IMR-90 (cell line): ENCODE results near the gene MCF2L2. TPM values are rescaled to one million over a fixed set of nuclear protein-coding genes. Genes with fewer than 3 reads are reported as not detected.
"Not testable (repeated sequence)": the region's sequence is repeated elsewhere in the genome, so short reads cannot be mapped to it uniquely, and the experiment has no call there.

ENCODE experiments used
- ATAC-seq: fragments of 200-7000 bp; cut with Tn5 transposase; 2 replicates; pipeline ENCODE4 v1.9.1; 2020; ENCODE audit warnings: low read depth, mild to moderate bottlenecking, moderate library complexity
- BruUV-seq: library from RNA; stranded (reverse); fragments of 400-500 nt; replicated peaks from 2 replicates; lab custom pipeline; 2021; lab: Mats Ljungman, UMichigan
- CTCF ChIA-PET: fragments of 300-600 bp; formaldehyde crosslinking; extraction: SDS; loops from one replicate; lab custom pipeline; 2021; ENCODE audit warnings: antibody characterized with exemption; lab: Yijun Ruan, JAX
- POLR2A ChIA-PET: fragments of 300-600 bp; sonication (Branson Sonifier 250); formaldehyde crosslinking; loops from one replicate; lab custom pipeline; 2022; ENCODE audit warnings: antibody characterized with exemption; ENCODE audit not compliant: unreplicated experiment; lab: Charles Lee
- DNase-seq: peaks from one replicate; pipeline ENCODE4 v3.0.0; 2013
- H2AFZ ChIP-seq: replicated peaks from 2 replicates; pipeline ENCODE3; 2013; ENCODE audit warnings: low read length, mild to moderate bottlenecking; ENCODE audit not compliant: poor library complexity
- H2AK5ac ChIP-seq: 2 replicates; pipeline ENCODE4 v1.6.1; 2013; ENCODE audit warnings: low read depth, low read length, inconsistent platforms
- H2AK9ac ChIP-seq: replicated peaks from 2 replicates; pipeline ENCODE3; 2013; ENCODE audit warnings: mild to moderate bottlenecking, low read depth, low read length, moderate library complexity; ENCODE audit not compliant: poor library complexity
- H2BK120ac ChIP-seq: 2 replicates; pipeline ENCODE4 v1.6.1; 2013; ENCODE audit warnings: low read depth, low read length, inconsistent platforms
- H2BK15ac ChIP-seq: 3 replicates; pipeline ENCODE4 v1.6.1; 2013; ENCODE audit warnings: low read depth, low read length, inconsistent platforms
- H2BK20ac ChIP-seq: 2 replicates; pipeline ENCODE4 v1.6.1; 2013; ENCODE audit warnings: low read depth, mild to moderate bottlenecking, inconsistent platforms, low read length, moderate library complexity
- H2BK5ac ChIP-seq: 2 replicates; pipeline ENCODE4 v1.6.1; 2013; ENCODE audit warnings: mild to moderate bottlenecking, low read depth, low read length, inconsistent platforms; ENCODE audit not compliant: poor library complexity, severe bottlenecking
- H3K14ac ChIP-seq: replicated peaks from 2 replicates; pipeline ENCODE4 v1.6.1; 2013; ENCODE audit warnings: low read depth, low read length, inconsistent platforms
- H3K18ac ChIP-seq: 2 replicates; pipeline ENCODE4 v1.6.1; 2013; ENCODE audit warnings: low read depth, low read length, control low read depth
- H3K23ac ChIP-seq: 2 replicates; pipeline ENCODE4 v1.6.1; 2013; ENCODE audit warnings: low read depth, low read length, inconsistent platforms
- H3K27ac ChIP-seq: 2 replicates; pipeline ENCODE4 v1.5.1; 2013; ENCODE audit warnings: mild to moderate bottlenecking, control low read depth, low read length; ENCODE audit not compliant: insufficient read depth
- H3K27me3 ChIP-seq: 2 replicates; pipeline ENCODE4 v1.6.1; 2013; ENCODE audit warnings: low read length; ENCODE audit not compliant: control insufficient read depth, insufficient read depth
- H3K36me3 ChIP-seq: 2 replicates; pipeline ENCODE4 v1.6.1; 2013; ENCODE audit warnings: low read length, mixed read lengths; ENCODE audit not compliant: control insufficient read depth, insufficient read depth
- H3K4ac ChIP-seq: 2 replicates; pipeline ENCODE4 v1.6.1; 2013; ENCODE audit warnings: low read depth, low read length, inconsistent platforms
- H3K4me1 ChIP-seq: 2 replicates; pipeline ENCODE4 v1.6.1; 2013; ENCODE audit warnings: low read length, mixed read lengths; ENCODE audit not compliant: control insufficient read depth, insufficient read depth
- H3K4me2 ChIP-seq: 2 replicates; pipeline ENCODE4 v1.6.1; 2013; ENCODE audit warnings: low read depth, mild to moderate bottlenecking, control low read depth, low read length, moderate library complexity
- H3K4me3 ChIP-seq: 2 replicates; pipeline ENCODE4 v1.5.1; 2013; ENCODE audit warnings: low read depth, mild to moderate bottlenecking, control low read depth, low read length, moderate library complexity; ENCODE audit not compliant: insufficient read depth
- H3K56ac ChIP-seq: 2 replicates; pipeline ENCODE4 v1.6.1; 2013; ENCODE audit warnings: low read length, inconsistent platforms; ENCODE audit not compliant: insufficient read depth; ENCODE audit errors: extremely low read depth
- H3K79me1 ChIP-seq, 2 experiments: 2 replicates each; pipeline ENCODE4 v1.6.1; 2013; ENCODE audit warnings: low read length in 2 of 2, inconsistent platforms in 1 of 2, low read depth in 1 of 2
- H3K9ac ChIP-seq: 2 replicates; pipeline ENCODE4 v1.6.1; 2013; ENCODE audit warnings: low read depth, low read length, control low read depth
- H3K9me1 ChIP-seq: 2 replicates; pipeline ENCODE4 v1.6.1; 2013; ENCODE audit warnings: low read length, inconsistent platforms; ENCODE audit not compliant: insufficient read depth
- H3K9me3 ChIP-seq: 2 replicates; pipeline ENCODE4 v1.6.1; 2013; ENCODE audit warnings: low read length; ENCODE audit not compliant: control insufficient read depth, insufficient read depth
- H4K20me1 ChIP-seq: 2 replicates; pipeline ENCODE4 v1.6.1; 2013; ENCODE audit warnings: low read length, inconsistent platforms; ENCODE audit not compliant: insufficient read depth
- H4K5ac ChIP-seq: 2 replicates; pipeline ENCODE4 v1.6.1; 2013; ENCODE audit warnings: mild to moderate bottlenecking, low read depth, low read length, control low read depth
- H4K8ac ChIP-seq, 2 experiments: 2 replicates each; pipeline ENCODE4 v1.6.1; 2013; ENCODE audit warnings: low read depth in 2 of 2, low read length in 2 of 2, control low read depth in 1 of 2, inconsistent platforms in 1 of 2
- H4K91ac ChIP-seq: 2 replicates; pipeline ENCODE4 v1.6.1; 2013; ENCODE audit warnings: low read depth, low read length, inconsistent platforms; ENCODE audit not compliant: insufficient read depth
- FOS ChIP-seq: fragments of 150-350 bp; IDR thresholded peaks from 2 replicates; pipeline ENCODE4 v1.6.1; 2016; ENCODE audit warnings: low read depth, low read length
- WGBS, 2 experiments: methylation state at CpG; one replicate each; pipeline versions ENCODE4 v1.1.5 to v1.1.7; 2013; ENCODE audit warnings: missing lambda C conversion rate in 2 of 2; ENCODE audit not compliant: insufficient read length in 1 of 2; ENCODE audit errors: extremely low coverage in 2 of 2; 5-methylcytosine and 5-hydroxymethylcytosine counted together
- dilution Hi-C: fragments of 300-500 bp; cut with HindIII; formaldehyde crosslinking; loops from one replicate; pipeline ENCODE4 v1.14.3; 2018; ENCODE audit warnings: low sequenced_read_pairs; ENCODE audit not compliant: unreplicated experiment
- in situ Hi-C: fragments of 300-500 bp; cut with MboI; formaldehyde crosslinking; loops from 3 replicates; pipeline ENCODE4 v1.14.3; 2019; ENCODE audit warnings: low sequenced_read_pairs, inconsistent platforms, mixed read lengths
- intact Hi-C: fragments of 100-400 bp; cut with micrococcal nuclease; formaldehyde crosslinking; loops from 2 replicates; pipeline ENCODE4 v1.10.0; 2022
- polyA plus RNA-seq, 3 experiments: library from polyadenylated mRNA; depleted of rRNA; stranded (reverse); fragments of >200 nt; gene quantifications; 2 replicates each; pipeline ENCODE4 v1.2.3, GENCODE V29; 2012; ENCODE audit warnings: low replicate concordance in 1 of 3
- total RNA-seq: library from RNA; depleted of rRNA; stranded (reverse); fragments of >200 nt; gene quantifications from 2 replicates; pipeline ENCODE4 v1.2.3, GENCODE V29; 2012

Gene MCF2L2
- total and polyA plus RNA-seq, 2 of the 4 experiments (the other 2 are of a cell fraction), result under 0.01 TPM; not detected in 1

- dilution Hi-C loops (no loop called here), intact Hi-C loops (no loop called here), in situ Hi-C loops (no loop called here)
- ChIA-PET POLR2A (no interaction called here), CTCF (no interaction called here)
- no peak for TF ChIP-seq FOS
- Histone ChIP-seq H3K27ac (no peak overlapping the region), H2BK15ac (no peak overlapping the region), H2BK5ac (no peak overlapping the region), H3K4me2 (no peak overlapping the region), H4K5ac (no peak overlapping the region), H3K36me3 (no peaks in the 10 kb centered on the region), H2AK9ac (no peak overlapping the region), H3K4me1 (no peaks in the 10 kb centered on the region), H3K4me3 (no peak overlapping the region), H3K79me1 (no peaks in the 10 kb centered on the region), H3K9ac (no peak overlapping the region), H4K20me1 (no peaks in the 10 kb centered on the region), H2AFZ (no peak overlapping the region), H3K27me3 (peaks cover 38% of the 10 kb centered on the region), H3K18ac (no peak overlapping the region), H4K8ac (no peak overlapping the region), H3K23ac (no peak overlapping the region), H3K9me1 (no peaks in the 10 kb centered on the region), H3K9me3 (no peaks in the 10 kb centered on the region), H2AK5ac (no peak overlapping the region), H3K14ac (no peak overlapping the region), H3K56ac (peak overlapping the region; percentile 30; the same call in 1 of the 2 replicates), H3K4ac (no peak overlapping the region), H2BK120ac (no peak overlapping the region), H2BK20ac (no peak overlapping the region), H4K91ac (no peak overlapping the region)
- no TSS peak for BruUV-seq
- DNase-seq, result no peak
- no peak for ATAC-seq
- WGBS, 2 experiments, result no CpG with 5 or more reads among the region's 5 CpGs
These were observed 256.3 kb downstream of the MCF2L2 start for GRCh38 chr3:183172051-183172639.

- H4K5ac ChIP-seq, BruUV-seq, H3K18ac ChIP-seq, H3K14ac ChIP-seq, H3K27ac ChIP-seq, POLR2A ChIA-PET, H3K4ac ChIP-seq, H3K23ac ChIP-seq, H2BK20ac ChIP-seq, H4K20me1 ChIP-seq, DNase-seq, CTCF ChIA-PET, H2AK5ac ChIP-seq, intact Hi-C loops, H4K91ac ChIP-seq, H3K4me3 ChIP-seq, H3K4me1 ChIP-seq, ATAC-seq, H3K9me3 ChIP-seq, H2AK9ac ChIP-seq, H3K4me2 ChIP-seq, H3K79me1 ChIP-seq, H2AFZ ChIP-seq, H4K8ac ChIP-seq, H2BK120ac ChIP-seq, dilution Hi-C loops, H3K9me1 ChIP-seq, in situ Hi-C loops, H3K9ac ChIP-seq, H3K36me3 ChIP-seq, H2BK5ac ChIP-seq, H2BK15ac ChIP-seq, H3K56ac ChIP-seq: not testable (repeated sequence)
- WGBS, 2 experiments, result no CpG with 5 or more reads among the region's 1 CpG
- peaks cover 16% of the 10 kb centered on the region for H3K27me3 ChIP-seq
These were observed 260.4 kb downstream of the MCF2L2 start for GRCh38 chr3:183167975-183168374.
